PC-9 (cell line): ENCODE results near the gene TNFSF9. TPM values are rescaled to one million over a fixed set of nuclear protein-coding genes. Genes with fewer than 3 reads are reported as not detected.
"Not testable (repeated sequence)": the region's sequence is repeated elsewhere in the genome, so short reads cannot be mapped to it uniquely, and the experiment has no call there.

ENCODE experiments used
- BruUV-seq: library from RNA; stranded (reverse); fragments of 400-500 nt; replicated peaks from 2 replicates; lab custom pipeline; 2021; lab: Mats Ljungman, UMichigan
- CTCF ChIA-PET: fragments of 300-600 bp; sonication (Branson Sonifier 250); formaldehyde crosslinking; loops from one replicate; lab custom pipeline; 2022; ENCODE audit warnings: antibody characterized with exemption; lab: Charles Lee
- POLR2A ChIA-PET: fragments of 300-600 bp; sonication (Branson Sonifier 250); formaldehyde crosslinking; loops from one replicate; lab custom pipeline; 2022; ENCODE audit warnings: antibody characterized with exemption; ENCODE audit not compliant: unreplicated experiment; lab: Charles Lee
- DNase-seq, 2 experiments: peaks; one replicate each; pipeline versions ENCODE4 v3.0.0 to v3.0.0-alpha.2; 2015 to 2022; ENCODE audit warnings: mixed read lengths in 1 of 2
- H2AFZ ChIP-seq: fragments of 200-600 bp; sonication (generic); 2 replicates; pipeline ENCODE4 v1.8.1; 2017; ENCODE audit warnings: antibody characterized with exemption
- H3F3A ChIP-seq: fragments of 200-600 bp; sonication (generic); 2 replicates; pipeline ENCODE4 v1.8.1; 2017; ENCODE audit warnings: antibody characterized with exemption, mild to moderate bottlenecking, low read depth; ENCODE audit not compliant: insufficient read depth
- H3K27ac ChIP-seq: fragments of 200-600 bp; sonication (generic); 2 replicates; pipeline ENCODE4 v1.6.1; 2016; ENCODE audit warnings: mixed run types
- H3K27me3 ChIP-seq: fragments of 200-600 bp; sonication (generic); 2 replicates; pipeline ENCODE4 v1.6.1; 2016; ENCODE audit warnings: low read depth, mixed run types; ENCODE audit not compliant: insufficient read depth
- H3K36me3 ChIP-seq: fragments of 200-600 bp; sonication (generic); 2 replicates; pipeline ENCODE4 v1.6.1; 2016; ENCODE audit warnings: low read depth, mixed run types
- H3K4me1 ChIP-seq: fragments of 200-600 bp; sonication (generic); replicated peaks from 2 replicates; pipeline ENCODE4 v1.6.1; 2016; ENCODE audit warnings: mixed run types; ENCODE audit not compliant: insufficient read depth
- H3K4me2 ChIP-seq: fragments of 200-600 bp; sonication (generic); 2 replicates; pipeline ENCODE4 v1.6.1; 2017; ENCODE audit warnings: mixed run types
- H3K4me3 ChIP-seq: fragments of 200-600 bp; sonication (generic); 2 replicates; pipeline ENCODE4 v1.6.1; 2016; ENCODE audit warnings: mixed run types
- H3K79me2 ChIP-seq: fragments of 200-600 bp; sonication (generic); 2 replicates; pipeline ENCODE4 v1.6.1; 2017; ENCODE audit warnings: low read depth, mixed run types
- H3K9me2 ChIP-seq: fragments of 200-600 bp; sonication (generic); 2 replicates; pipeline ENCODE4 v1.8.1; 2017; ENCODE audit warnings: mild to moderate bottlenecking; ENCODE audit not compliant: insufficient read depth
- H3K9me3 ChIP-seq: fragments of 200-600 bp; sonication (generic); 2 replicates; pipeline ENCODE4 v1.8.1; 2016; ENCODE audit warnings: low read depth; ENCODE audit not compliant: insufficient read depth
- H4K20me1 ChIP-seq: fragments of 200-600 bp; sonication (generic); 2 replicates; pipeline ENCODE4 v1.8.1; 2017; ENCODE audit not compliant: insufficient read depth
- CTCF ChIP-seq: fragments of 200-600 bp; sonication (generic); conservative IDR thresholded peaks from 2 replicates; pipeline ENCODE4 v1.6.1; 2017; ENCODE audit warnings: mixed run types, antibody characterized with exemption, mild to moderate bottlenecking, moderate library complexity
- EZH2 ChIP-seq: fragments of 200-600 bp; sonication (generic); IDR thresholded peaks from 2 replicates; pipeline ENCODE4 v1.8.0; 2017; ENCODE audit warnings: antibody characterized with exemption, low read depth
- intact Hi-C: fragments of 100-400 bp; cut with micrococcal nuclease; formaldehyde crosslinking; loops from one replicate; pipeline ENCODE4 v1.10.0; 2022; ENCODE audit not compliant: unreplicated experiment
- total RNA-seq: library from RNA; stranded (reverse); gene quantifications from 2 replicates; pipeline ENCODE4 v1.2.3, GENCODE V29; 2021

Gene TNFSF9
- total RNA-seq, 1 experiment from 2014 or later = 11.2 TPM

- no peak for DNase-seq
- Histone ChIP-seq H4K20me1 (no peaks in the 10 kb centered on the region), H3K9me2 (no peaks in the 10 kb centered on the region), H3K4me2 (no peak within 1 kb of the TSS), H3K9me3 (no peaks in the 10 kb centered on the region), H3K36me3 (no peaks in the 10 kb centered on the region), H3K4me3 (no peak within 1 kb of the TSS), H3K4me1 (no peaks in the 10 kb centered on the region), H3F3A (no peaks in the 10 kb centered on the region), H3K27me3 (no peaks in the 10 kb centered on the region), H3K27ac (no peak within 1 kb of the TSS), H3K79me2 (no peaks in the 10 kb centered on the region), H2AFZ (no peak within 1 kb of the TSS)
- BruUV-seq = no TSS peak
- ChIA-PET POLR2A (no interaction called here), CTCF (no interaction called here)
- TF ChIP-seq CTCF (no peak), EZH2 (no peak)
- intact Hi-C loops = no loop called here
These were observed 28.8 kb upstream of the TNFSF9 start, which contains the start of gene TUBB4A for GRCh38 chr19:6501740-6502648. Gene TUBB4A (minus strand): TSS chr19:6502309. CDS start chr19:6502212, 97 bp downstream.

DNA sequence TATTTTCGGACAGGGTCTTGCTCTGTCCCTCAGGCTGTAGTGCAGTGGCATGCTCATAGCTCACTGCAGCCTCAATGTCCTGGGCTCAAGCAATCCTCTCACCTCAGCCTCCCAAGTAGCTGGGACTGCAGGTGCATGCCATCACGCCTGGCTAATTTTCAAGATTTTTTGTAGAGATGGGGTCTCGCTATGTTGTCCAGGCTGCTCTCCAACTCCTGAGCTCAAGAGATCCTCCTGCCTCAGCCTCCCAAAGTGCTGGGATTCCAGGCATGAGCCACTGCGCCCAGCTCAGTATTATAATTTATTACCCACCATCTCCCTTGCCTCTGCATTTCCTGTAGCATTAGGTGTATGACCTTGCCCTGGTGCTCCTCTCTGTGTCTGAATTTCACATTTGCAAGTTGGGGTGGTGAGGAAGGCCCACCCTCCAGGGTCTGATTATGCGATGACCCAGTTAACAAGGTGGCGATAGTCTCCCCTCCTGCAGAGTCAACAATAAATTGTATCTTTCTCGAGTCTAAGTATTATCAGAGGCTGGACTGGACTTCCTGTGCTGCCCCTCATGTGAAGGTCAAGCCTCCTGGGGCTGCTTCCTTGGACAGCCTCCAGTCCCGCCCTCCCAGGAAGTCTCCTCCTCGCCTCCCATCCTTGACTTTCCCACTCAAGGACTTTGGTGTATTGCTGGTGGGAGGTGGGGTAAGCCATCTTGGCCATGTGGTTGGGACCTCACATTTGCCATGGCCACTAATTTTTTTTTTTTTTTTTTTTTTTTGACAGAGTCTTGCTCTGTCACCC lies 27.2 kb upstream of the TNFSF9 start:
- H3K27ac ChIP-seq = no peak overlapping the region
- H3K27me3 ChIP-seq = no peaks in the 10 kb centered on the region
- H3K4me3 ChIP-seq = no peak overlapping the region
- H3K4me2 ChIP-seq = no peak overlapping the region
- H3K36me3 ChIP-seq = no peaks in the 10 kb centered on the region
- TF ChIP-seq CTCF (no peak), EZH2 (no peak)
- DNase-seq = no peak
- intact Hi-C loops = no loop called here
- no TSS peak for BruUV-seq
- H3F3A ChIP-seq = no peaks in the 10 kb centered on the region
- no peaks in the 10 kb centered on the region for H4K20me1 ChIP-seq
- CTCF ChIA-PET = no interaction called here
- POLR2A ChIA-PET = no interaction called here
- H3K79me2 ChIP-seq = no peaks in the 10 kb centered on the region
- H3K9me2 ChIP-seq = no peaks in the 10 kb centered on the region
- H3K9me3 ChIP-seq = no peaks in the 10 kb centered on the region
- no peaks in the 10 kb centered on the region for H3K4me1 ChIP-seq
- H2AFZ ChIP-seq = no peak overlapping the region

DNA sequence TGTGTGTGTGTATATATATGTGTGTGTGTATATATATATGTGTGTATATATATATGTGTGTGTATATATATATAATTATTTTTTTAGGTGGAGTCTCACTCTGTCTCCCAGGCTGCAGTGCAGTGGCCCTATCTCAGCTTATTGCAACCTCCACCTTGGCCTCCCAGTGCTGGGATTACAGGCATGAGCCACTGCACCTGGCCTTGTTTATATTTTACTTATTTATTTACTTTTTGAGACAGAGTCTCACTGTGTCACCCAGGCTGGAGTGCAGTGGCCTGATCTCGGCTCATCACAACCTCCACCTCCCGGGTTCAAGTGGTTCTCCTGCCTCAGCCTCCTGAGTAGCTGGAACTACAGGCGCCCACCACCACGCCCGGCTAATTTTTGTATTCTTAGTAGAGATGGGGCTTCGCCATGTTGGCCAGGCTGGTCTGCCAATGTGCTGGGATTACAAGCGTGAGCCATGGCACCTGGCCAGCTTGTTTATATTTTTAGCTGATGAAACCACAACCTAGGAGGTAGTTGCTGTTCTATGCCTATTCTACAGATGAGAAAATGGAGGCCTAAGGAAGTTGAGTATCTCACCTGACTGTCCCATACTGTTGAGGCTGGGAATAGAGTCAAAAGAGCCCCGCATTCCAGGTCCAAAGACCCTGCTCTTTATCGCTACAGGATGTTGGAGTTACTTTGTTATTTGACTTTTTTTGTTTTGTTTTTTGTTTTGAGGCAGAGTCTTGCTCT lies 22.6 kb upstream of the TNFSF9 start:
- H3K79me2 ChIP-seq, H3K4me2 ChIP-seq, H4K20me1 ChIP-seq, H3K9me2 ChIP-seq, CTCF ChIA-PET, H3K27ac ChIP-seq, BruUV-seq, H3F3A ChIP-seq, H3K27me3 ChIP-seq, H3K36me3 ChIP-seq, DNase-seq, intact Hi-C loops, H3K9me3 ChIP-seq, H2AFZ ChIP-seq, H3K4me1 ChIP-seq, H3K4me3 ChIP-seq, POLR2A ChIA-PET: not testable (repeated sequence)
